ENCODE measurements around the gene SLC22A3. TPM values are rescaled to one million over a fixed set of nuclear protein-coding genes. Genes with fewer than 3 reads are reported as not detected.

Gene SLC22A3
- polyA plus RNA-seq, 1 of the 3 experiments (the other 2 are of a cell fraction) = not detected

DNA sequence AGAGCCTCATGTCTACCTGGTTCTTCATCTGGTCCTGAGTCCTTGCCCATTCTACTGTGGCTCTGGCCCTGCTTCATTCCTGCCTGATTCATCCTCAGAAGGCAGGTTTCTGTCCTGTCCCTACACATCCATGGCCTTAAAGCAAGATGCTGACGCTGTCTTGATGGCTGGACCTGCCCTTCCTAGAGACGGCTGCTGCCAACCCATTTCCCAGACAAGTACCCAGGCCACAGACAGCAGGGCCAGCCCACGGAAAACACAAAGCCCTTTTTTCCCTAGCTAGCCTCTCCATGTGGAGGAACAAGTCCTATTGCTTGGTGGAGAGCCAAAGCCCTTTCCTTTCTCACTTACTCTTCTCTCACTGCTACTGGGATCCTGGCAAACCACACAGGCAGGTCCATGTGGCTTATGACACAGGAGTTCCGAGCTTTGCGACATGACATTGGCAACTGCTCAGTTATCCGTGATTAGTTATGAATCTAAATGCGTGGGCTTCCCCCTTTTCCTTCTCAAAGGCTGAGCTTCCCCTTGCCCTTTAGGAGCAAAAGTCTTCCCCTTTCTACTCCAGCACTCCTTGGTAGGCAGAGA lies 72.9 kb downstream of the SLC22A3 start:
- peaks cover 9% of the 10 kb centered on the region; the same call in 1 of the 2 replicates for H3K27me3 ChIP-seq (ENCODE audit: insufficient read depth)
- TF ChIP-seq SIN3A (IDR thresholded peaks at IDR 0.05; ENCODE audit: borderline replicate concordance, low read depth, low read length) (no peak), CTCF (IDR thresholded peaks at IDR 0.05) (no peak), PBX3 (IDR thresholded peaks at IDR 0.05) (no peak), TAF1 (IDR thresholded peaks at IDR 0.05; ENCODE audit: borderline replicate concordance, low read depth, low read length) (no peak), YY1 (IDR thresholded peaks at IDR 0.05; ENCODE audit: low read depth) (no peak), ZBTB33 (IDR thresholded peaks at IDR 0.05; ENCODE audit: borderline replicate concordance, low read depth) (no peak), RAD21 (IDR thresholded peaks at IDR 0.05; ENCODE audit: low read length) (no peak), MEF2A (IDR thresholded peaks at IDR 0.05; ENCODE audit: borderline replicate concordance, low read depth) (no peak), EZH2phosphoT487 (IDR thresholded peaks at IDR 0.05; ENCODE audit: borderline replicate concordance, low read depth) (no peak), USF1 (IDR thresholded peaks at IDR 0.05; ENCODE audit: borderline replicate concordance, low read depth) (no peak), ELF1 (IDR thresholded peaks at IDR 0.05) (no peak), IRF3 (IDR thresholded peaks at IDR 0.05; ENCODE audit: low read depth, low read length) (no peak)
- TF ChIP-seq, protein P1, sequence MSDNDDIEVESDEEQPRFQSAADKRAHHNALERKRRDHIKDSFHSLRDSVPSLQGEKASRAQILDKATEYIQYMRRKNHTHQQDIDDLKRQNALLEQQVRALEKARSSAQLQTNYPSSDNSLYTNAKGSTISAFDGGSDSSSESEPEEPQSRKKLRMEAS (IDR thresholded peaks at IDR 0.05; ENCODE audit: low read depth) = no peak
- DNase-seq = no peak
- no peak overlapping the region for H2AFZ ChIP-seq (ENCODE audit: low read depth)
- WGBS (ENCODE audit: low lambda C conversion rate) = 6% methylated on average over 7 of the region's 7 CpGs
- no peaks in the 10 kb centered on the region for H3K36me3 ChIP-seq (replicated peaks in 1 of 2; ENCODE audit: control insufficient read depth in 1 of 2, insufficient read depth in 2 of 2, low read length in 1 of 2)
- POLR2A ChIA-PET = no interaction called here
- CTCF ChIA-PET = no interaction called here
- no peak overlapping the region for H3K4me3 ChIP-seq (ENCODE audit: low read depth in 2 of 2, low read length in 1 of 2)
- H3K9ac ChIP-seq = no peak overlapping the region
- H3K9me3 ChIP-seq = no peaks in the 10 kb centered on the region
- H3K4me2 ChIP-seq = no peak overlapping the region
- H3K4me1 ChIP-seq (ENCODE audit: control insufficient read depth in 1 of 2, insufficient read depth in 2 of 2, low read depth in 1 of 2, low read length in 1 of 2) = no peaks in the 10 kb centered on the region
- no peak overlapping the region for H3K27ac ChIP-seq (ENCODE audit: low read depth in 2 of 2, low read length in 1 of 2)
- H3K79me2 ChIP-seq (ENCODE audit: insufficient read depth) = no peaks in the 10 kb centered on the region
- no peaks in the 10 kb centered on the region for H3K9me2 ChIP-seq
- no peaks in the 10 kb centered on the region for H4K20me1 ChIP-seq (ENCODE audit: insufficient read depth)
- no peaks in the 10 kb centered on the region for H3F3A ChIP-seq (replicated peaks; ENCODE audit: insufficient read depth)
